ENCODE measurements around the gene PITPNB. TPM values are rescaled to one million over a fixed set of nuclear protein-coding genes. Genes with fewer than 3 reads are reported as not detected.
A peak's percentile ranks its signal among the peaks of the same experiment; 100 is the strongest.

The PITPNB gene
- total and polyA plus RNA-seq, 2 of the 13 experiments (the other 11 are each of a cell fraction or from before 2014, with no cell fraction given) = 17.0 to 30.1 TPM

GRCh38 chr22:27809700-27810608 is 109.1 kb downstream of the PITPNB start:
- in situ Hi-C loops (cut with HindIII; ENCODE audit: extremely low pct_ligation_motif_present, low pct_unique_long_range_greater_than_20kb) (loop anchor here (25.0 kb wide), 1 partner anchor 1048 kb away; no protein-coding TSS in a partner anchor), intact Hi-C loops (cut with micrococcal nuclease; ENCODE audit: unreplicated experiment) (no loop called here)
- H3K4me2 ChIP-seq (ENCODE audit: low read depth, low read length) = peak overlapping the region; percentile 15; the same call in 1 of the 2 replicates
- H3K36me3 ChIP-seq (replicated peaks in 1 of 2; ENCODE audit: control insufficient read depth in 1 of 2, insufficient read depth in 2 of 2, low read length in 2 of 2) = no peaks in the 10 kb centered on the region
- no peaks in the 10 kb centered on the region for H4K20me1 ChIP-seq (ENCODE audit: insufficient read depth, low read length)
- no TSS peak for BruUV-seq (replicated peaks)
- no peak overlapping the region for H2AFZ ChIP-seq (ENCODE audit: low read length)
- no peak overlapping the region for H3K9ac ChIP-seq (ENCODE audit: insufficient read depth, low read depth, low read length)
- H3K79me2 ChIP-seq (ENCODE audit: insufficient read depth, low read length) = no peaks in the 10 kb centered on the region
- H3K27ac ChIP-seq (ENCODE audit: extremely low read length, insufficient read depth, low read length) = no peak overlapping the region
- no peaks in the 10 kb centered on the region for H3K9me3 ChIP-seq (ENCODE audit: low read length)
- DNase-seq (ENCODE audit: low spot score) (no peak), FAIRE-seq (no peak), ATAC-seq (no peak)
- H3K4me3 ChIP-seq (replicated peaks in 1 of 3; ENCODE audit: insufficient read depth in 1 of 3, low read depth in 2 of 3, low read length in 3 of 3) = peak overlapping the region in 1 of 3 experiments; percentile 13; a peak in 1 of 6 replicates
- WGBS (ENCODE audit: low lambda C conversion rate) = 47% methylated on average over 9 of the region's 17 CpGs
- H3K27me3 ChIP-seq (ENCODE audit: control insufficient read depth in 1 of 2, insufficient read depth in 2 of 2, low read length in 2 of 2) = peaks cover 3 to 66% of the 10 kb centered on the region in 2 experiments
- TF ChIP-seq, protein P1, sequence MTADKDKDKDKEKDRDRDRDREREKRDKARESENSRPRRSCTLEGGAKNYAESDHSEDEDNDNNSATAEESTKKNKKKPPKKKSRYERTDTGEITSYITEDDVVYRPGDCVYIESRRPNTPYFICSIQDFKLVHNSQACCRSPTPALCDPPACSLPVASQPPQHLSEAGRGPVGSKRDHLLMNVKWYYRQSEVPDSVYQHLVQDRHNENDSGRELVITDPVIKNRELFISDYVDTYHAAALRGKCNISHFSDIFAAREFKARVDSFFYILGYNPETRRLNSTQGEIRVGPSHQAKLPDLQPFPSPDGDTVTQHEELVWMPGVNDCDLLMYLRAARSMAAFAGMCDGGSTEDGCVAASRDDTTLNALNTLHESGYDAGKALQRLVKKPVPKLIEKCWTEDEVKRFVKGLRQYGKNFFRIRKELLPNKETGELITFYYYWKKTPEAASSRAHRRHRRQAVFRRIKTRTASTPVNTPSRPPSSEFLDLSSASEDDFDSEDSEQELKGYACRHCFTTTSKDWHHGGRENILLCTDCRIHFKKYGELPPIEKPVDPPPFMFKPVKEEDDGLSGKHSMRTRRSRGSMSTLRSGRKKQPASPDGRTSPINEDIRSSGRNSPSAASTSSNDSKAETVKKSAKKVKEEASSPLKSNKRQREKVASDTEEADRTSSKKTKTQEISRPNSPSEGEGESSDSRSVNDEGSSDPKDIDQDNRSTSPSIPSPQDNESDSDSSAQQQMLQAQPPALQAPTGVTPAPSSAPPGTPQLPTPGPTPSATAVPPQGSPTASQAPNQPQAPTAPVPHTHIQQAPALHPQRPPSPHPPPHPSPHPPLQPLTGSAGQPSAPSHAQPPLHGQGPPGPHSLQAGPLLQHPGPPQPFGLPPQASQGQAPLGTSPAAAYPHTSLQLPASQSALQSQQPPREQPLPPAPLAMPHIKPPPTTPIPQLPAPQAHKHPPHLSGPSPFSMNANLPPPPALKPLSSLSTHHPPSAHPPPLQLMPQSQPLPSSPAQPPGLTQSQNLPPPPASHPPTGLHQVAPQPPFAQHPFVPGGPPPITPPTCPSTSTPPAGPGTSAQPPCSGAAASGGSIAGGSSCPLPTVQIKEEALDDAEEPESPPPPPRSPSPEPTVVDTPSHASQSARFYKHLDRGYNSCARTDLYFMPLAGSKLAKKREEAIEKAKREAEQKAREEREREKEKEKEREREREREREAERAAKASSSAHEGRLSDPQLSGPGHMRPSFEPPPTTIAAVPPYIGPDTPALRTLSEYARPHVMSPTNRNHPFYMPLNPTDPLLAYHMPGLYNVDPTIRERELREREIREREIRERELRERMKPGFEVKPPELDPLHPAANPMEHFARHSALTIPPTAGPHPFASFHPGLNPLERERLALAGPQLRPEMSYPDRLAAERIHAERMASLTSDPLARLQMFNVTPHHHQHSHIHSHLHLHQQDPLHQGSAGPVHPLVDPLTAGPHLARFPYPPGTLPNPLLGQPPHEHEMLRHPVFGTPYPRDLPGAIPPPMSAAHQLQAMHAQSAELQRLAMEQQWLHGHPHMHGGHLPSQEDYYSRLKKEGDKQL (CRISPR knock-in tag; IDR thresholded peaks at IDR 0.05; ENCODE audit: low read depth) = no peak
- TF ChIP-seq NR3C1 (CRISPR knock-in tag; IDR thresholded peaks at IDR 0.05) = no peak
- TF ChIP-seq ZNF629 (CRISPR knock-in tag; conservative IDR thresholded peaks at IDR 0.05) = peak; percentile 80
- no peak for TF ChIP-seq ZNF672 (CRISPR knock-in tag; IDR thresholded peaks at IDR 0.05)
- TF ChIP-seq, protein P2, sequence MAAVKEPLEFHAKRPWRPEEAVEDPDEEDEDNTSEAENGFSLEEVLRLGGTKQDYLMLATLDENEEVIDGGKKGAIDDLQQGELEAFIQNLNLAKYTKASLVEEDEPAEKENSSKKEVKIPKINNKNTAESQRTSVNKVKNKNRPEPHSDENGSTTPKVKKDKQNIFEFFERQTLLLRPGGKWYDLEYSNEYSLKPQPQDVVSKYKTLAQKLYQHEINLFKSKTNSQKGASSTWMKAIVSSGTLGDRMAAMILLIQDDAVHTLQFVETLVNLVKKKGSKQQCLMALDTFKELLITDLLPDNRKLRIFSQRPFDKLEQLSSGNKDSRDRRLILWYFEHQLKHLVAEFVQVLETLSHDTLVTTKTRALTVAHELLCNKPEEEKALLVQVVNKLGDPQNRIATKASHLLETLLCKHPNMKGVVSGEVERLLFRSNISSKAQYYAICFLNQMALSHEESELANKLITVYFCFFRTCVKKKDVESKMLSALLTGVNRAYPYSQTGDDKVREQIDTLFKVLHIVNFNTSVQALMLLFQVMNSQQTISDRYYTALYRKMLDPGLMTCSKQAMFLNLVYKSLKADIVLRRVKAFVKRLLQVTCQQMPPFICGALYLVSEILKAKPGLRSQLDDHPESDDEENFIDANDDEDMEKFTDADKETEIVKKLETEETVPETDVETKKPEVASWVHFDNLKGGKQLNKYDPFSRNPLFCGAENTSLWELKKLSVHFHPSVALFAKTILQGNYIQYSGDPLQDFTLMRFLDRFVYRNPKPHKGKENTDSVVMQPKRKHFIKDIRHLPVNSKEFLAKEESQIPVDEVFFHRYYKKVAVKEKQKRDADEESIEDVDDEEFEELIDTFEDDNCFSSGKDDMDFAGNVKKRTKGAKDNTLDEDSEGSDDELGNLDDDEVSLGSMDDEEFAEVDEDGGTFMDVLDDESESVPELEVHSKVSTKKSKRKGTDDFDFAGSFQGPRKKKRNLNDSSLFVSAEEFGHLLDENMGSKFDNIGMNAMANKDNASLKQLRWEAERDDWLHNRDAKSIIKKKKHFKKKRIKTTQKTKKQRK (IDR thresholded peaks at IDR 0.05; ENCODE audit: low read length) = no peak
- POLR2A ChIA-PET = no interaction called here
- peaks cover 12% of the 10 kb centered on the region for H3K4me1 ChIP-seq (ENCODE audit: insufficient read depth, low read length)
- CTCF ChIA-PET (ENCODE audit: low intra/inter-chr PET ratio, low total read pairs) = no interaction called here
